ENCODE data around the gene LYRM7.

DNA sequence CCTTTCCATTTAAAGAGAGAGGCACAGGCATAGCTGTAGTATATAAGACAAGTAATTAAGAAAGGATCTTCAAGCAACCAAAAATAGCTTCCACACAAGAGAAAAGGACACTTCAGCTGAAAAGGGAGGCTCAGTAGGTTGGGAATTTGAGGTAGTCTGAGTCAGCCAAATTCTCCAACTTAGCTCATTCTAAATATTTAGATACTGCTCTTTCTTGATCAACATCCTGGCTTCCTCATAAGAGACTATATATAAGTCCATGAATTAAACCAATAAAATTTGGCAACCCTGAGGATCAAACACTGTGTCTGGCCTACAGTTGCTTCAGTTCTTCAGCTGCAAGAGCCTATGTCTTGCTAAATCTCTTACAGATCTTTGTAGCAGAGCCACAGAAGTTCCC, 23.5 kb upstream of the LYRM7 start:
- TF ChIP-seq, protein P1, sequence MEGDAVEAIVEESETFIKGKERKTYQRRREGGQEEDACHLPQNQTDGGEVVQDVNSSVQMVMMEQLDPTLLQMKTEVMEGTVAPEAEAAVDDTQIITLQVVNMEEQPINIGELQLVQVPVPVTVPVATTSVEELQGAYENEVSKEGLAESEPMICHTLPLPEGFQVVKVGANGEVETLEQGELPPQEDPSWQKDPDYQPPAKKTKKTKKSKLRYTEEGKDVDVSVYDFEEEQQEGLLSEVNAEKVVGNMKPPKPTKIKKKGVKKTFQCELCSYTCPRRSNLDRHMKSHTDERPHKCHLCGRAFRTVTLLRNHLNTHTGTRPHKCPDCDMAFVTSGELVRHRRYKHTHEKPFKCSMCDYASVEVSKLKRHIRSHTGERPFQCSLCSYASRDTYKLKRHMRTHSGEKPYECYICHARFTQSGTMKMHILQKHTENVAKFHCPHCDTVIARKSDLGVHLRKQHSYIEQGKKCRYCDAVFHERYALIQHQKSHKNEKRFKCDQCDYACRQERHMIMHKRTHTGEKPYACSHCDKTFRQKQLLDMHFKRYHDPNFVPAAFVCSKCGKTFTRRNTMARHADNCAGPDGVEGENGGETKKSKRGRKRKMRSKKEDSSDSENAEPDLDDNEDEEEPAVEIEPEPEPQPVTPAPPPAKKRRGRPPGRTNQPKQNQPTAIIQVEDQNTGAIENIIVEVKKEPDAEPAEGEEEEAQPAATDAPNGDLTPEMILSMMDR (IDR thresholded peaks at IDR 0.05), result no peak
- TF ChIP-seq POLR2A (IDR thresholded peaks at IDR 0.05), result no peak

Data from Peyer's patch (tissue), 4 donors.